ENCODE results near the gene C17orf107. TPM values are rescaled to one million over a fixed set of nuclear protein-coding genes. Genes with fewer than 3 reads are reported as not detected.
A peak's percentile ranks its signal among the peaks of the same experiment; 100 is the strongest.

C17orf107 gene
- total and polyA plus RNA-seq, 2 of the 13 experiments (the other 11 are each of a cell fraction or from before 2014, with no cell fraction given): 0.20 to 0.59 TPM

GRCh38 chr17:4939796-4940554, 40.6 kb downstream of the C17orf107 start, which contains the start of the genes RNF167 and SLC25A11 (continued):
- TF ChIP-seq, protein P1, sequence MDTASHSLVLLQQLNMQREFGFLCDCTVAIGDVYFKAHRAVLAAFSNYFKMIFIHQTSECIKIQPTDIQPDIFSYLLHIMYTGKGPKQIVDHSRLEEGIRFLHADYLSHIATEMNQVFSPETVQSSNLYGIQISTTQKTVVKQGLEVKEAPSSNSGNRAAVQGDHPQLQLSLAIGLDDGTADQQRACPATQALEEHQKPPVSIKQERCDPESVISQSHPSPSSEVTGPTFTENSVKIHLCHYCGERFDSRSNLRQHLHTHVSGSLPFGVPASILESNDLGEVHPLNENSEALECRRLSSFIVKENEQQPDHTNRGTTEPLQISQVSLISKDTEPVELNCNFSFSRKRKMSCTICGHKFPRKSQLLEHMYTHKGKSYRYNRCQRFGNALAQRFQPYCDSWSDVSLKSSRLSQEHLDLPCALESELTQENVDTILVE (CRISPR knock-in tag; IDR thresholded peaks at IDR 0.05): 0 out of 2 replicates have a peak, but pooled peaks have one; percentile 21
- TF ChIP-seq ZBTB3 (CRISPR knock-in tag; IDR thresholded peaks at IDR 0.05; ENCODE audit: borderline replicate concordance, low read depth): no peak
- TF ChIP-seq NRL (CRISPR knock-in tag; IDR thresholded peaks at IDR 0.05; ENCODE audit: borderline replicate concordance): no peak
- TF ChIP-seq ZNF740 (CRISPR knock-in tag; IDR thresholded peaks at IDR 0.05): no peak; the same call in 1 of the 2 replicates
- TF ChIP-seq ZNF318 (CRISPR knock-in tag; IDR thresholded peaks at IDR 0.05): no peak
- no peak; the same call in 1 of the 2 replicates for TF ChIP-seq ZNF235 (CRISPR knock-in tag; IDR thresholded peaks at IDR 0.05; ENCODE audit: borderline replicate concordance)
- TF ChIP-seq, protein P2, sequence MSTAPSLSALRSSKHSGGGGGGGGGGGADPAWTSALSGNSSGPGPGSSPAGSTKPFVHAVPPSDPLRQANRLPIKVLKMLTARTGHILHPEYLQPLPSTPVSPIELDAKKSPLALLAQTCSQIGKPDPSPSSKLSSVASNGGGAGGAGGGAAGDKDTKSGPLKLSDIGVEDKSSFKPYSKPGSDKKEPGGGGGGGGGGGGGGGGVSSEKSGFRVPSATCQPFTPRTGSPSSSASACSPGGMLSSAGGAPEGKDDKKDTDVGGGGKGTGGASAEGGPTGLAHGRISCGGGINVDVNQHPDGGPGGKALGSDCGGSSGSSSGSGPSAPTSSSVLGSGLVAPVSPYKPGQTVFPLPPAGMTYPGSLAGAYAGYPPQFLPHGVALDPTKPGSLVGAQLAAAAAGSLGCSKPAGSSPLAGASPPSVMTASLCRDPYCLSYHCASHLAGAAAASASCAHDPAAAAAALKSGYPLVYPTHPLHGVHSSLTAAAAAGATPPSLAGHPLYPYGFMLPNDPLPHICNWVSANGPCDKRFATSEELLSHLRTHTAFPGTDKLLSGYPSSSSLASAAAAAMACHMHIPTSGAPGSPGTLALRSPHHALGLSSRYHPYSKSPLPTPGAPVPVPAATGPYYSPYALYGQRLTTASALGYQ (CRISPR knock-in tag; IDR thresholded peaks at IDR 0.05): no peak
- peak; percentile 54; the same call in 1 of the 2 replicates for TF ChIP-seq ZMYM4 (CRISPR knock-in tag; IDR thresholded peaks at IDR 0.05)
- peak; percentile 44; the same call in 1 of the 2 replicates for TF ChIP-seq MED1 (CRISPR knock-in tag; IDR thresholded peaks at IDR 0.05)
- no peak for TF ChIP-seq SRSF9 (IDR thresholded peaks at IDR 0.05; ENCODE audit: borderline replicate concordance, insufficient read depth, low read depth, low read length, poor library complexity, severe bottlenecking)
- TF ChIP-seq ONECUT2 (CRISPR knock-in tag; IDR thresholded peaks at IDR 0.05): 0 out of 2 replicates have a peak, but pooled peaks have one; percentile 2
- TF ChIP-seq, protein P3, sequence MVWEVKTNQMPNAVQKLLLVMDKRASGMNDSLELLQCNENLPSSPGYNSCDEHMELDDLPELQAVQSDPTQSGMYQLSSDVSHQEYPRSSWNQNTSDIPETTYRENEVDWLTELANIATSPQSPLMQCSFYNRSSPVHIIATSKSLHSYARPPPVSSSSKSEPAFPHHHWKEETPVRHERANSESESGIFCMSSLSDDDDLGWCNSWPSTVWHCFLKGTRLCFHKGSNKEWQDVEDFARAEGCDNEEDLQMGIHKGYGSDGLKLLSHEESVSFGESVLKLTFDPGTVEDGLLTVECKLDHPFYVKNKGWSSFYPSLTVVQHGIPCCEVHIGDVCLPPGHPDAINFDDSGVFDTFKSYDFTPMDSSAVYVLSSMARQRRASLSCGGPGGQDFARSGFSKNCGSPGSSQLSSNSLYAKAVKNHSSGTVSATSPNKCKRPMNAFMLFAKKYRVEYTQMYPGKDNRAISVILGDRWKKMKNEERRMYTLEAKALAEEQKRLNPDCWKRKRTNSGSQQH (CRISPR knock-in tag; IDR thresholded peaks at IDR 0.05; ENCODE audit: low read depth): no peak

Data from HepG2 (cell line).